ENCODE results near the gene CRADD. TPM values are rescaled to one million over a fixed set of nuclear protein-coding genes. Genes with fewer than 3 reads are reported as not detected.

The CRADD gene
- total RNA-seq, 2 experiments from 2014 or later, result 5.8 to 9.2 TPM

GRCh38 chr12:93686572-93687356 lies 9.6 kb downstream of the CRADD start:
- intact Hi-C loops (cut with DNase I, micrococcal nuclease), result loop anchor here in 1 of 2 experiments (5.0 to 10.0 kb wide), 2 partner anchors 578 to 1246 kb away; no protein-coding TSS in a partner anchor
- no peak for DNase-seq
- ChIA-PET CTCF (no interaction called here), POLR2A (no interaction called here)
- peaks cover 5% of the 10 kb centered on the region for H3K36me3 ChIP-seq (ENCODE audit: insufficient read depth, low read length)
- no peak overlapping the region for H3K4me3 ChIP-seq (ENCODE audit: low read length)
- ATAC-seq (ENCODE audit: poor library complexity), result no peak
- H3K27ac Mint-ChIP-seq, result no peak overlapping the region
- H3K27me3 ChIP-seq (ENCODE audit: control insufficient read depth in 1 of 2, insufficient read depth in 2 of 2, low read length in 2 of 2), result no peaks in the 10 kb centered on the region
- peaks cover 22% of the 10 kb centered on the region for H3K4me1 Mint-ChIP-seq (ENCODE audit: low read depth)
- H3K9me3 Mint-ChIP-seq, result no peaks in the 10 kb centered on the region
- H3K27ac ChIP-seq (ENCODE audit: low read depth in 1 of 2, low read length in 2 of 2), result no peak overlapping the region
- no peak for TF ChIP-seq CTCF (IDR thresholded peaks at IDR 0.05)
- no peaks in the 10 kb centered on the region for H3K9me3 ChIP-seq (ENCODE audit: control insufficient read depth in 1 of 2, insufficient read depth in 1 of 2, low read length in 2 of 2)
- peaks cover 9% of the 10 kb centered on the region for H3K4me1 ChIP-seq (ENCODE audit: insufficient read depth, low read length)
- peaks cover 31% of the 10 kb centered on the region for H3K36me3 Mint-ChIP-seq (ENCODE audit: low read depth)
- H3K4me3 Mint-ChIP-seq, result no peak overlapping the region
- H3K27me3 Mint-ChIP-seq, result no peaks in the 10 kb centered on the region

- intact Hi-C loops (cut with DNase I, micrococcal nuclease), result loop anchor here in 1 of 2 experiments (5.0 to 10.0 kb wide), 2 partner anchors 576 to 1243 kb away; no protein-coding TSS in a partner anchor
- no peak overlapping the region for H3K4me3 ChIP-seq (ENCODE audit: low read length)
- no peaks in the 10 kb centered on the region for H3K27me3 ChIP-seq (ENCODE audit: control insufficient read depth in 1 of 2, insufficient read depth in 2 of 2, low read length in 2 of 2)
- no peak overlapping the region for H3K4me3 Mint-ChIP-seq
- H3K9me3 Mint-ChIP-seq, result peaks cover 5% of the 10 kb centered on the region
- no peak for ATAC-seq (ENCODE audit: poor library complexity)
- CTCF ChIA-PET, result interaction anchor here (0.9 kb wide), 1 partner anchor 23 kb away, joined by 3 read pairs; no protein-coding TSS in a partner anchor
- H3K4me1 ChIP-seq (ENCODE audit: insufficient read depth, low read length), result peaks cover 6% of the 10 kb centered on the region
- H3K36me3 Mint-ChIP-seq (ENCODE audit: low read depth), result peaks cover 34% of the 10 kb centered on the region
- no peak for TF ChIP-seq CTCF (IDR thresholded peaks at IDR 0.05)
- H3K36me3 ChIP-seq (ENCODE audit: insufficient read depth, low read length), result peaks cover 5% of the 10 kb centered on the region
- H3K4me1 Mint-ChIP-seq (ENCODE audit: low read depth), result peaks cover 11% of the 10 kb centered on the region
- H3K27ac ChIP-seq (ENCODE audit: low read depth in 1 of 2, low read length in 2 of 2), result no peak overlapping the region
- H3K9me3 ChIP-seq (ENCODE audit: control insufficient read depth in 1 of 2, insufficient read depth in 1 of 2, low read length in 2 of 2), result no peaks in the 10 kb centered on the region
- no peaks in the 10 kb centered on the region for H3K27me3 Mint-ChIP-seq
- H3K27ac Mint-ChIP-seq, result no peak overlapping the region
- POLR2A ChIA-PET, result no interaction called here
- DNase-seq, result no peak
These were observed 12.1 kb downstream of the CRADD start for GRCh38 chr12:93689076-93689834.

- peaks cover 3% of the 10 kb centered on the region for H3K4me1 ChIP-seq (ENCODE audit: insufficient read depth, low read length)
- no peaks in the 10 kb centered on the region for H3K9me3 ChIP-seq (ENCODE audit: control insufficient read depth in 1 of 2, insufficient read depth in 1 of 2, low read length in 2 of 2)
- Mint-ChIP-seq H3K36me3 (ENCODE audit: low read depth) (peaks cover 14% of the 10 kb centered on the region), H3K9me3 (peaks cover 6% of the 10 kb centered on the region), H3K4me1 (ENCODE audit: low read depth) (peaks cover 17% of the 10 kb centered on the region), H3K27ac (no peak overlapping the region), H3K4me3 (no peak overlapping the region), H3K27me3 (no peaks in the 10 kb centered on the region)
- no peak for TF ChIP-seq CTCF (IDR thresholded peaks at IDR 0.05)
- ATAC-seq (ENCODE audit: poor library complexity) (no peak), DNase-seq (no peak)
- H3K4me3 ChIP-seq (ENCODE audit: low read length), result no peak overlapping the region
- no peak overlapping the region for H3K27ac ChIP-seq (ENCODE audit: low read depth in 1 of 2, low read length in 2 of 2)
- CTCF ChIA-PET, result no interaction called here
- intact Hi-C loops (cut with DNase I, micrococcal nuclease), result no loop called here
- H3K36me3 ChIP-seq (ENCODE audit: insufficient read depth, low read length), result no peaks in the 10 kb centered on the region
- POLR2A ChIA-PET, result no interaction called here
- H3K27me3 ChIP-seq (ENCODE audit: control insufficient read depth in 1 of 2, insufficient read depth in 2 of 2, low read length in 2 of 2), result no peaks in the 10 kb centered on the region
These were observed 19.3 kb downstream of the CRADD start for GRCh38 chr12:93696462-93696861.

Measured in CD4-positive, alpha-beta T cell (primary cell).